ENCODE data around the gene GOLGA8N. TPM values are rescaled to one million over a fixed set of nuclear protein-coding genes. Genes with fewer than 3 reads are reported as not detected.
A peak's percentile ranks its signal among the peaks of the same experiment; 100 is the strongest.
"Not testable (repeated sequence)": the region's sequence is repeated elsewhere in the genome, so short reads cannot be mapped to it uniquely, and the experiment has no call there.

GOLGA8N gene
- total RNA-seq, 1 experiment from 2014 or later, result 2.4 TPM

- BruUV-seq (replicated peaks); POLR2A ChIA-PET: not testable (repeated sequence)
Observed at GRCh38 chr15:32615051-32615870, 22.0 kb downstream of the GOLGA8N start, which contains the start of gene ARHGAP11A. Gene ARHGAP11A, plus strand, starts transcription at chr15:32615504. Its CDS starts 708 bp downstream, at chr15:32616212.

GRCh38 chr15:32615871-32616426, 22.7 kb downstream of the GOLGA8N start:
- not testable (repeated sequence) for H4K20me1 ChIP-seq (ENCODE audit: insufficient read depth)
- TSS peak; percentile 77 for BruUV-seq (replicated peaks)

More at GRCh38 chr15:32615051-32615870, 22.0 kb downstream of the GOLGA8N start, which contains the start of gene ARHGAP11A:
- peak; percentile 92 for DNase-seq (ENCODE audit: low read depth, low spot score)
- H3K27me3 ChIP-seq (ENCODE audit: insufficient read depth, low read length); H3K4me1 ChIP-seq (ENCODE audit: control insufficient read depth in 1 of 2, insufficient read depth in 2 of 2, low read length in 2 of 2); H3K9me3 ChIP-seq (ENCODE audit: control insufficient read depth in 1 of 2, insufficient read depth in 1 of 2, low read depth in 1 of 2, low read length in 2 of 2); H2AFZ ChIP-seq (ENCODE audit: low read depth, low read length, poor library complexity, severe bottlenecking); CTCF ChIA-PET; H4K20me1 ChIP-seq (ENCODE audit: insufficient read depth); intact Hi-C loops (cut with micrococcal nuclease); H3K9me2 ChIP-seq (ENCODE audit: insufficient read depth); H3K36me3 ChIP-seq (ENCODE audit: control insufficient read depth in 1 of 2, insufficient read depth in 2 of 2, low read length in 2 of 2); RAD21 ChIA-PET (ENCODE audit: low non-redundant PET in 1 of 2, low total read pairs in 2 of 2, uncharacterized antibody in 2 of 2, unreplicated experiment in 2 of 2): not testable (repeated sequence)
- Histone ChIP-seq H3K79me2 (ENCODE audit: insufficient read depth, low read length) (peaks cover 50% of the 10 kb centered on the region), H3K27ac (ENCODE audit: low read depth, low read length) (peak within 1 kb of the TSS; percentile 89), H3K9ac (ENCODE audit: low read length) (peak within 1 kb of the TSS; percentile 86), H3K4me3 (replicated peaks in 1 of 2; ENCODE audit: low read depth in 1 of 2, low read length in 2 of 2) (peak within 1 kb of the TSS; percentile 76), H3K4me2 (ENCODE audit: low read length) (peak within 1 kb of the TSS; percentile 67)
- peak; percentile 86 for ATAC-seq
- TF ChIP-seq POLR2A (IDR thresholded peaks at IDR 0.05; ENCODE audit: borderline replicate concordance, extremely low read depth, insufficient read depth, insufficient read length), result peak; percentile 44
- peak; percentile 22; the same call in 1 of the 2 replicates for TF ChIP-seq ELF1 (IDR thresholded peaks at IDR 0.05; ENCODE audit: borderline replicate concordance, low read depth)
- TF ChIP-seq MAX (IDR thresholded peaks at IDR 0.05), result peak; percentile 66
- peak; percentile 63 for TF ChIP-seq CEBPB (IDR thresholded peaks at IDR 0.05; ENCODE audit: low read depth)
- peak; percentile 46; the same call in 1 of the 2 replicates for TF ChIP-seq SP1 (IDR thresholded peaks at IDR 0.05; ENCODE audit: low read depth)

More at GRCh38 chr15:32615871-32616426, 22.7 kb downstream of the GOLGA8N start:
- Histone ChIP-seq H3K4me3 (replicated peaks in 1 of 2; ENCODE audit: low read depth in 1 of 2, low read length in 2 of 2) (peak overlapping the region; percentile 76), H3K9ac (ENCODE audit: low read length) (peak overlapping the region; percentile 86), H3K79me2 (ENCODE audit: insufficient read depth, low read length) (peaks cover 55% of the 10 kb centered on the region), H3K4me2 (ENCODE audit: low read length) (peak overlapping the region; percentile 67), H3K27ac (ENCODE audit: low read depth, low read length) (peak overlapping the region; percentile 89)
- H3K9me2 ChIP-seq (ENCODE audit: insufficient read depth); CTCF ChIA-PET; DNase-seq (ENCODE audit: low read depth, low spot score); RAD21 ChIA-PET (ENCODE audit: low non-redundant PET in 1 of 2, low total read pairs in 2 of 2, uncharacterized antibody in 2 of 2, unreplicated experiment in 2 of 2); H3K4me1 ChIP-seq (ENCODE audit: control insufficient read depth in 1 of 2, insufficient read depth in 2 of 2, low read length in 2 of 2); H3K9me3 ChIP-seq (ENCODE audit: control insufficient read depth in 1 of 2, insufficient read depth in 1 of 2, low read depth in 1 of 2, low read length in 2 of 2); H2AFZ ChIP-seq (ENCODE audit: low read depth, low read length, poor library complexity, severe bottlenecking); POLR2A ChIA-PET; H3K36me3 ChIP-seq (ENCODE audit: control insufficient read depth in 1 of 2, insufficient read depth in 2 of 2, low read length in 2 of 2); H3K27me3 ChIP-seq (ENCODE audit: insufficient read depth, low read length); intact Hi-C loops (cut with micrococcal nuclease): not testable (repeated sequence)
- ATAC-seq, result peak; percentile 19

Data from HCT116 (cell line).